Dermis microvascular lymphatic vessel endothelial cell (primary cell): ENCODE measurements around the gene COL5A2. TPM values are rescaled to one million over a fixed set of nuclear protein-coding genes. Genes with fewer than 3 reads are reported as not detected.

ENCODE experiments used
- DNase-seq, 2 donors: peaks; one replicate each; pipeline versions ENCODE4 v3.0.0 to v3.0.0-alpha.2; 2010; ENCODE audit warnings: low read depth in 2 of 2
- total RNA-seq: library from RNA; depleted of rRNA; stranded (reverse); fragments of >200 nt; gene quantifications from 2 replicates; pipeline ENCODE4 v1.2.1, GENCODE V29; 2014

The COL5A2 gene
- total RNA-seq, 1 donor from 2014 or later, result 37.6 TPM

DNA sequence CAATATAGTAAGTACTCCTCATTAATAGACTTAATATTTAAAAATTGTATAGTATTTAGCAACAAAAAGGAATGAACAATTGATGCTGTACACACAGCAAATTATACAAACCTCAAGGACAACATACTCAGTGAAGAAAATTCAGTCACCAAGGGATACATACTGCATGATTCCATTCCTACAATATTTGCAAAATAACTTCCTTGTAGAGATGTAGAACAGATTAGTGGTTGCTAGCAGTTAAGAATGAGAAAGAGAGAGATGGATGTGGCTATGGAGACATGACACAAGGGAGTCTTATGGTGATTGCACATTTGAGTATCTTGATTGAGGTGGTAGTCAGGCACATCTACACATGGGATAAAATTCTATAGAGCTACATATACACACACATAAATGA lies 179.3 kb downstream of the COL5A2 start:
- no peak for DNase-seq

DNA sequence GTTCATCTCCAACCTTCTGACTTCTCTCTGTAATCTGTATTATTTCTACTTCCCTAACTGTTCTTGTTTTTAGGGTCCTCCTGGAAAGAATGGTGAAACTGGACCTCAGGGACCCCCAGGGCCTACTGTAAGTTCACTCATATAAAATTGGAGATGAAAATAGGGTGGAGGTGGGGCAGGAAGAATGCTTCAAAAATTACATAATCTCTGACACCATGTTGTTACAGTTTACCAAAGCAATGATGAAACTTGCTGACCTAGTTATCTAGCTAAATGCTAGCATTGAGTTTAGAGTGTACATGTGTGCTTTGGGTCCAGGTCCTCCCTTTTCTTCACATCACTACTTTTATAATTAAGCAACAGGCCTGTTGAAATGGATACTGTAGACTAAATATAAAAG lies 182.3 kb downstream of the COL5A2 start:
- no peak for DNase-seq

DNA sequence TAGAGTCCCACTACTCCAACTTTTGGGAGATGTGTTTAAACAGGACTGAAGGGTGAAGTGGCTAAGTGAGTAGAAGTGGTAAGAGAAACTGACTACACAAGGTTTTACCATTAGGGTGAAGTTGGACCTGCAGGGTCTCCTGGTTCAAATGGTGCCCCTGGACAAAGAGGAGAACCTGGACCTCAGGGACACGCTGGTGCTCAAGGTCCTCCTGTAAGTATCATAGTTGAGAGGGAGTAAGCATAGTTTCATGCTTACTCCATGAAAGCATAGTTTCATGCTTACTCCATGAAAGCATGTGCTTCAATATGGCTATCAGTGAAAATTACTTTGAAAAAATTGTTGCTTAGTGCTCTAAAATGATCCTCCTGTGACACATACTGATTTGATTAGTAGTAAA lies 186.3 kb downstream of the COL5A2 start:
- DNase-seq, result no peak

DNA sequence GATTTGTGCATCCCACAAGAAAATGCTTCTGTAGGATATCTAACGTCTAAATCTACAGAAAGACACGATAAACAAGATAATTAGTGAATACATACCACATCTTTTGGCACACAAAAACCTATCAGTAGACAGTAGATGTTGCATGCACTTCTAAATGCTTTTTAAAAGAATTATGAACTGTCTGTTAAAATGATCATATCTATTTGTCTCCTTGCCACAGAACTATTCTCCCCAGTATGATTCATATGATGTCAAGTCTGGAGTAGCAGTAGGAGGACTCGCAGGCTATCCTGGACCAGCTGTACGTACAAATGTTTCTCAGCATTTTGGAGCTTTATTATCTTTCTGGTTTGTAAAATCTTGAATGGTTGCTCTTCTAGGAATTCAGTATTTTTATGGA lies 192.7 kb downstream of the COL5A2 start:
- no peak for DNase-seq

DNA sequence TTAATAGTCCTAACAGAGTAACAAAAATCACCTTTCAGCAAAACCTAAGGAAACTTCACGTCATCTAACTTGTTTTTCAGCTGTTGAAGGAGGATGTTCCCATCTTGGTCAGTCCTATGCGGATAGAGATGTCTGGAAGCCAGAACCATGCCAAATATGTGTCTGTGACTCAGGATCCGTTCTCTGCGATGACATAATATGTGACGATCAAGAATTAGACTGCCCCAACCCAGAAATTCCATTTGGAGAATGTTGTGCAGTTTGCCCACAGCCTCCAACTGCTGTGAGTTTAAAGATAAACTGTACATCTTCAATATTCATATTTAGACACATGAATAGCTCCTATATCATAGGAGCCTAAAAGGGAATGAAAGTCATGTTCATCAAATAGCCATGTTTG lies 194.9 kb downstream of the COL5A2 start:
- DNase-seq, result no peak

DNA sequence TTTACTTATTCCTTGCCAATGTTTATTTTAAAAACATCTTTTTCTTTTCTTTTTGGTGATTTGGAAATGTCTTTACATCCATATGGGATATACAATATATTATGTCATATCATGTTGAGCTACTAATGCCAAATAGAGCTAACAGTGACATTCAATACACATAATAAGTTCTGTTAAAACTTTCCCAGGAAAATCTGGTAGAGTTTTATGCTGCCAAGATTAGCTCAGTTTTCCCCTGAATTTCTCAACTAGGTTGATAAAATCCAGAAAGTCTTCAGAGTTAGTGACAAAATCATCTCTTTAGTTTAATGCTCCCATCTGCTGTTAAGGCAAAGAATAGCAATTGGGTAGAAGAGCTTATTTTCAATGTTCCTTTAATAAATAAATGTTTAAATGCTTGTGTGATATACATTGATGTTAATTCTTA lies 195.5 kb downstream of the COL5A2 start:
- DNase-seq, result peak in 1 of 2 donors; percentile 43

DNA sequence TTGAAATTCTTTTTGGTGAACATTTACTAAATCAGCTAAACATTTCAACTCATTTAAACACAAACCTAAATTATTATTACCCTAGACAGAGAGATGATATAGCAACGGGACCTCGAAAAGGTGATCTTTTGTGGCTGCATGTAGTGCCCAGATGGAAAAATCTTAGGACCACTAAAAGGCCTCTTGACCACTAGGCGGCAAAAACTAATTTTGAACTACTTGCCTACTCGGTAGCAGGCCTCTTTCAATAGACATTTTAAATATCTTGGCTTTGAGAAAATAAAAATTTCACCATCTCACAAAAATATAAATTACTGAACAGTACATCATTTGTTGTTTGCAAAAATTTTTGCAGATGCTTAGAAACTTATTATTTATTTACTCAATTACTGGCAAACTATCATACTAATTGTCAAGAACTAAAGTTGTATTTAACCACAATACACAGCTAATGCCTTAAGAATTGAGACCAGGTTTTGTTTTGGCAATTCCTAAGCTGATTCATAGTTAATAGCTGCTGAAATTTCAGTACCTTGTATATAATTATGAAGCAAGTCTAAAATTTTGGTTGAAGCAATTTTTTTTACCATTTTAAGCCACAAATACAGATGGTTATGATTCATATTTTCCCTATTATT lies 196.0 kb downstream of the COL5A2 start:
- DNase-seq, result peak in 1 of 2 donors; percentile 3

Other genes with a start within 250 kb of the COL5A2 start
- 1.4 TPM in 1 of 2 replicates, not detected in the other for gene COL3A1, start 205.4 kb downstream of the COL5A2 start, total RNA-seq